ENCODE data around the gene VTI1A.
"Not testable (repeated sequence)": the region's sequence is repeated elsewhere in the genome, so short reads cannot be mapped to it uniquely, and the experiment has no call there.

The VTI1A gene

GRCh38 chr10:112447620-112447928 is 559 bp downstream of the VTI1A start:
- Histone ChIP-seq H3K4me2 (peak overlapping the region; percentile 94), H3K9me3 (no peaks in the 10 kb centered on the region), H3K27ac (peak overlapping the region; percentile 96), H3K27me3 (no peaks in the 10 kb centered on the region), H3K9ac (peak overlapping the region; percentile 93), H3K4me3 (peak overlapping the region; percentile 96), H4K20me1 (peaks cover 43% of the 10 kb centered on the region; the same call in 1 of the 2 replicates), H3K36me3 (peaks cover 44% of the 10 kb centered on the region), H3K4me1 (peaks cover 40% of the 10 kb centered on the region)
- no peak for TF ChIP-seq Cebpa-rat (IDR thresholded peaks at IDR 0.05)

DNA sequence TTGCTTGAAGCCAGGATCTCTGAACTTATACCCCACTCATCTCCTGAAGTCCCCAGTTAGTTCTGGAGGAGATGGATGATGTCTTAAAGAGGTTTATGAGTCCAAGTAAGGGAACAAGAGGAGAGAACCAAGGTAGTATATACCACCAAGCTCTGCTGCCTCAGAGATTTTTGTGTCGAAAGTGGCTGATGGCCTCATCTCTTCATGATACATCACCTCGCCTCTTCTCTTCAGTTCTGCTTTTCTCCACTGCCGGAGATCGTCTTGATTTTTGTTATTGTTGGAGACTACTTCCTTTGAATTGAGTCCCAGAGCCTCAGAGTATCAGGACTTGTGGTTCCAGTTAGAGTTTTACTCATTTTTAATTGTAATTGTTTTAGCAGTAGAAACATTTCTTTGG is 1.9 kb downstream of the VTI1A start:
- no peak for TF ChIP-seq Cebpa-rat (IDR thresholded peaks at IDR 0.05)
- Histone ChIP-seq H4K20me1 (peaks cover 43% of the 10 kb centered on the region; the same call in 1 of the 2 replicates), H3K9me3 (no peaks in the 10 kb centered on the region), H3K4me3 (no peak overlapping the region), H3K27ac (no peak overlapping the region), H3K27me3 (no peaks in the 10 kb centered on the region), H3K36me3 (peaks cover 34% of the 10 kb centered on the region), H3K4me2 (peak overlapping the region; percentile 94), H3K9ac (no peak overlapping the region), H3K4me1 (peaks cover 38% of the 10 kb centered on the region)

DNA sequence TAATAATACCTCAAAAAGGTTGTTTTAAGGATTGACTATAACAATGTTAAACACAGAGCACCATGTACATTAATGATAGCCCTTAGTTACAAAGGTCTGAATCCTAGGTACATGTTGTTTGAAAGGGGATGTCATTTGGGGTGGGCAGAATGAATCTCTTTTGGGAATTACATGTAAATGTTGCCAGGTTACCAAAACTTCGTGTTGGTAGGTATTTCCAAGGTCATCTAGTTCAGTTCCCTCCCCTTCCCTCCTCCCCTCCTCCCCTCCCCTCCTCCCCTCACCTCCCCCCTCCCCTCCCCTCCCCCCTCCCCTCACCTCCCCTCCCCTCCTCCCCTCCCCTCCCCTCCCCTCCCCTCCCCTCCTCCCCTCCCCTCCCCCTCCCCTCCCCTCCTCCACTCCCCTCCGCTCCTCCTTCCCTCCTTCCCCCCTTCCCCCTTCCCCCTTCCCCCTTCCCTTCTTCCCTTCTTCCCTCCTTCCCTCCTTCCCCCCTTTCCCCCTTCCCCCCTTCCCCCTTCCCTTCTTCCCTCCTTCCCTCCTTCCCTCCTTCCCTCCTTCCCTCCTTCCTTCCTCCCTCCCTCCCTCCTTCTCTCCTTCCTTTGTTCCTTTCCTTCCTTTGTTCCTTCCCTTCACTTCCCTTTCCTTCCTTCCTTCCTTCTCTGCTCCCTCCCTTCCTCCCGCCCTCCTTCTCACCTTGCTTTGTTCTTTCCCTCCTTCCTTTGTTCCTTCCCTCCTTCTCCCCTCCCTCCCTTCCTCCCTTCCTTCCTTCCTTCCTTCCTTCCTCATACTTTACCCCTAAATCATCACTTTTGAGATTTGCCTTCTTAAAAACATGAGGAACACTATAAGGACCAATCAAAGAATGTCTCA is 8.1 kb downstream of the VTI1A start:
- Histone ChIP-seq H3K9ac (no peak overlapping the region), H3K27me3 (no peaks in the 10 kb centered on the region), H4K20me1 (peaks cover 49% of the 10 kb centered on the region; the same call in 1 of the 2 replicates), H3K9me3 (no peaks in the 10 kb centered on the region), H3K36me3 (peaks cover 10% of the 10 kb centered on the region; the same call in 1 of the 2 replicates), H3K4me1 (peaks cover 12% of the 10 kb centered on the region), H3K4me2 (no peak overlapping the region), H3K4me3 (no peak overlapping the region), H3K27ac (no peak overlapping the region)
- no peak for TF ChIP-seq Cebpa-rat (IDR thresholded peaks at IDR 0.05)

- H3K4me2 ChIP-seq: no peak overlapping the region
- TF ChIP-seq Cebpa-rat (IDR thresholded peaks at IDR 0.05): no peak
- peaks cover 43% of the 10 kb centered on the region for H4K20me1 ChIP-seq
Observed at GRCh38 chr10:112456533-112456932, 9.5 kb downstream of the VTI1A start.

GRCh38 chr10:112460366-112460765 is 13.4 kb downstream of the VTI1A start:
- Histone ChIP-seq H4K20me1 (peaks cover 33% of the 10 kb centered on the region; the same call in 1 of the 2 replicates), H3K4me3 (no peak overlapping the region), H3K27ac (no peak overlapping the region), H3K9me3 (peaks cover 9% of the 10 kb centered on the region; the same call in 1 of the 2 replicates), H3K27me3 (no peaks in the 10 kb centered on the region), H3K4me2 (no peak overlapping the region), H3K9ac (no peak overlapping the region), H3K4me1 (no peaks in the 10 kb centered on the region), H3K36me3 (peaks cover 41% of the 10 kb centered on the region)
- no peak for TF ChIP-seq Cebpa-rat (IDR thresholded peaks at IDR 0.05)

More at GRCh38 chr10:112456533-112456932, 9.5 kb downstream of the VTI1A start:
- Histone ChIP-seq H3K9ac (no peak overlapping the region), H3K9me3 (no peaks in the 10 kb centered on the region), H3K4me3 (no peak overlapping the region), H3K27me3 (no peaks in the 10 kb centered on the region), H3K27ac (no peak overlapping the region), H3K4me1 (peaks cover 3% of the 10 kb centered on the region), H3K36me3 (peaks cover 9% of the 10 kb centered on the region)

- Histone ChIP-seq H3K27me3 (no peaks in the 10 kb centered on the region), H3K36me3 (peaks cover 50% of the 10 kb centered on the region), H3K9ac (no peak overlapping the region), H3K4me3 (no peak overlapping the region), H3K9me3 (peaks cover 10% of the 10 kb centered on the region; the same call in 1 of the 2 replicates), H4K20me1 (peaks cover 28% of the 10 kb centered on the region; the same call in 1 of the 2 replicates), H3K27ac (no peak overlapping the region), H3K4me1 (no peaks in the 10 kb centered on the region), H3K4me2 (no peak overlapping the region)
- no peak for TF ChIP-seq Cebpa-rat (IDR thresholded peaks at IDR 0.05)
Observed at GRCh38 chr10:112461029-112461887, 14.2 kb downstream of the VTI1A start.

- H3K36me3 ChIP-seq: peaks cover 74% of the 10 kb centered on the region
- not testable (repeated sequence) for H3K4me1 ChIP-seq, H3K4me3 ChIP-seq
Observed at GRCh38 chr10:112464074-112464473, 17.1 kb downstream of the VTI1A start.

GRCh38 chr10:112465299-112465883 is 18.4 kb downstream of the VTI1A start:
- no peaks in the 10 kb centered on the region for H3K4me1 ChIP-seq
- H3K4me3 ChIP-seq: no peak overlapping the region
- H3K9ac ChIP-seq: no peak overlapping the region
- H3K27ac ChIP-seq: no peak overlapping the region
- H3K9me3 ChIP-seq: peaks cover 10% of the 10 kb centered on the region; the same call in 1 of the 2 replicates
- H3K36me3 ChIP-seq: peaks cover 86% of the 10 kb centered on the region
- no peak overlapping the region for H3K4me2 ChIP-seq
- peaks cover 42% of the 10 kb centered on the region for H4K20me1 ChIP-seq
- TF ChIP-seq Cebpa-rat (IDR thresholded peaks at IDR 0.05): no peak
- no peaks in the 10 kb centered on the region for H3K27me3 ChIP-seq

More at GRCh38 chr10:112464074-112464473, 17.1 kb downstream of the VTI1A start:
- H3K27ac ChIP-seq, H3K27me3 ChIP-seq, H3K9ac ChIP-seq, H3K4me2 ChIP-seq: not testable (repeated sequence)
- Histone ChIP-seq H4K20me1 (peaks cover 35% of the 10 kb centered on the region), H3K9me3 (peaks cover 10% of the 10 kb centered on the region; the same call in 1 of the 2 replicates)

DNA sequence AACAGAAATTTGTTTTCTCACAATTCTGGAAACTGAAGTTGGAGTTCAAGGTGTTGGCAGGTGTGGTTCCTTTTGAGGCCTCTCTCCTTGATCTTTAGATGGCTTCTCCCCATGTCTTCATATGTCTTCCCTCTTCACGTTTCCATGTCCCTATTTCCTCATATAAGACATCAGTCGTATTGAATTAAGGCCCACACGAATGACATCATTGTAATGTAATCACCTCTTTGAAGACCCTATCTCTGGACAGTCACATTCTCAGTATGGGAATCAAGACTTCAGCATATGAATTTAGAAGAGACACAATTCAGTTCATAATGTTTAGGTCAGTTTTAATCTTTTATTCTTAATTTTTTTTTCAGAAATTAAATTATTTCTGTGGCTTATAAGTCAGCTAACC is 19.8 kb downstream of the VTI1A start:
- peaks cover 42% of the 10 kb centered on the region for H4K20me1 ChIP-seq
- peaks cover 78% of the 10 kb centered on the region for H3K36me3 ChIP-seq
- no peak overlapping the region for H3K9ac ChIP-seq
- H3K4me1 ChIP-seq: no peaks in the 10 kb centered on the region
- H3K4me3 ChIP-seq: no peak overlapping the region
- no peaks in the 10 kb centered on the region for H3K27me3 ChIP-seq
- no peak overlapping the region for H3K4me2 ChIP-seq
- H3K9me3 ChIP-seq: peaks cover 10% of the 10 kb centered on the region; the same call in 1 of the 2 replicates
- H3K27ac ChIP-seq: no peak overlapping the region
- TF ChIP-seq Cebpa-rat (IDR thresholded peaks at IDR 0.05): no peak
